Amniotic epithelial cell (primary cell): ENCODE data around the gene GPR137B.
"Not testable (repeated sequence)": the region's sequence is repeated elsewhere in the genome, so short reads cannot be mapped to it uniquely, and the experiment has no call there.

Experiments used
- DNase-seq: peaks from one replicate; pipeline ENCODE4 v3.0.0-alpha.2; 2010; ENCODE audit warnings: low read depth

The GPR137B gene

GRCh38 chr1:236144446-236145150, 2.3 kb downstream of the GPR137B start:
- no peak for DNase-seq

- no peak for DNase-seq
These were observed 4.7 kb downstream of the GPR137B start for GRCh38 chr1:236147068-236147467.

- DNase-seq: no peak
These were observed 5.5 kb downstream of the GPR137B start for GRCh38 chr1:236147521-236148469.

GRCh38 chr1:236148470-236148845, 6.1 kb downstream of the GPR137B start:
- DNase-seq: no peak

GRCh38 chr1:236149003-236149595, 6.8 kb downstream of the GPR137B start:
- DNase-seq: no peak

- no peak for DNase-seq
These were observed 7.4 kb downstream of the GPR137B start for GRCh38 chr1:236149696-236150228.

- DNase-seq: no peak
These were observed 8.1 kb downstream of the GPR137B start for GRCh38 chr1:236150311-236150955.

- no peak for DNase-seq
These were observed 8.6 kb downstream of the GPR137B start for GRCh38 chr1:236150986-236151385.

GRCh38 chr1:236151739-236152424, 9.5 kb downstream of the GPR137B start:
- DNase-seq: no peak

- DNase-seq: no peak
These were observed 11.8 kb downstream of the GPR137B start for GRCh38 chr1:236154126-236154525.

- DNase-seq: no peak
These were observed 12.5 kb downstream of the GPR137B start for GRCh38 chr1:236154671-236155398.

GRCh38 chr1:236155399-236155767, 13.0 kb downstream of the GPR137B start:
- no peak for DNase-seq

- no peak for DNase-seq
These were observed 13.6 kb downstream of the GPR137B start for GRCh38 chr1:236155841-236156503.

- no peak for DNase-seq
These were observed 14.3 kb downstream of the GPR137B start for GRCh38 chr1:236156512-236157208.

GRCh38 chr1:236158072-236158471, 15.7 kb downstream of the GPR137B start:
- DNase-seq: not testable (repeated sequence)

- no peak for DNase-seq
These were observed 16.4 kb downstream of the GPR137B start for GRCh38 chr1:236158719-236159118.

- DNase-seq: no peak
These were observed 17.6 kb downstream of the GPR137B start for GRCh38 chr1:236159704-236160539.

- DNase-seq: no peak
These were observed 18.3 kb downstream of the GPR137B start for GRCh38 chr1:236160540-236161127.
